ENCODE results near the gene SYCE3. TPM values are rescaled to one million over a fixed set of nuclear protein-coding genes. Genes with fewer than 3 reads are reported as not detected.
A peak's percentile ranks its signal among the peaks of the same experiment; 100 is the strongest.

Gene SYCE3
- total RNA-seq, 1 donor: not detected

- TF ChIP-seq, protein P1, sequence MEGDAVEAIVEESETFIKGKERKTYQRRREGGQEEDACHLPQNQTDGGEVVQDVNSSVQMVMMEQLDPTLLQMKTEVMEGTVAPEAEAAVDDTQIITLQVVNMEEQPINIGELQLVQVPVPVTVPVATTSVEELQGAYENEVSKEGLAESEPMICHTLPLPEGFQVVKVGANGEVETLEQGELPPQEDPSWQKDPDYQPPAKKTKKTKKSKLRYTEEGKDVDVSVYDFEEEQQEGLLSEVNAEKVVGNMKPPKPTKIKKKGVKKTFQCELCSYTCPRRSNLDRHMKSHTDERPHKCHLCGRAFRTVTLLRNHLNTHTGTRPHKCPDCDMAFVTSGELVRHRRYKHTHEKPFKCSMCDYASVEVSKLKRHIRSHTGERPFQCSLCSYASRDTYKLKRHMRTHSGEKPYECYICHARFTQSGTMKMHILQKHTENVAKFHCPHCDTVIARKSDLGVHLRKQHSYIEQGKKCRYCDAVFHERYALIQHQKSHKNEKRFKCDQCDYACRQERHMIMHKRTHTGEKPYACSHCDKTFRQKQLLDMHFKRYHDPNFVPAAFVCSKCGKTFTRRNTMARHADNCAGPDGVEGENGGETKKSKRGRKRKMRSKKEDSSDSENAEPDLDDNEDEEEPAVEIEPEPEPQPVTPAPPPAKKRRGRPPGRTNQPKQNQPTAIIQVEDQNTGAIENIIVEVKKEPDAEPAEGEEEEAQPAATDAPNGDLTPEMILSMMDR (IDR thresholded peaks at IDR 0.05; ENCODE audit: extremely low read depth, low read depth, low read length): no peak
- Histone ChIP-seq H3K27ac (ENCODE audit: low read depth, low read length) (no peak overlapping the region), H3K9me3 (ENCODE audit: low read depth, low read length) (no peaks in the 10 kb centered on the region), H3K79me2 (ENCODE audit: insufficient read depth, low read length) (peaks cover 24% of the 10 kb centered on the region), H3K4me1 (ENCODE audit: insufficient read depth, low read length) (peaks cover 4% of the 10 kb centered on the region), H3K36me3 (ENCODE audit: insufficient read depth, low read length) (peaks cover 17% of the 10 kb centered on the region), H2AFZ (ENCODE audit: low read length) (no peak overlapping the region), H3K4me3 (ENCODE audit: insufficient read depth, low read length) (no peak overlapping the region), H3K27me3 (ENCODE audit: insufficient read depth, low read length) (no peaks in the 10 kb centered on the region), H3K4me2 (ENCODE audit: insufficient read depth, low read length) (no peak overlapping the region), H4K20me1 (ENCODE audit: insufficient read depth, low read length) (peaks cover 14% of the 10 kb centered on the region)
- DNase-seq (ENCODE audit: insufficient read length, low spot score, missing footprints): peak; percentile 52
Measured at GRCh38 chr22:50502096-50502495, 60.6 kb downstream of the SYCE3 start.

Other genes starting within 250 kb of the SYCE3 start
- 5.9 and 6.5 TPM in 2 replicates for gene DENND6B, start 235.9 kb downstream of the SYCE3 start, total RNA-seq
- 51.0 and 61.2 TPM in 2 replicates for gene PPP6R2, start 219.6 kb downstream of the SYCE3 start, total RNA-seq
- gene SBF1, start 87.9 kb downstream of the SYCE3 start, total RNA-seq: 74.3 and 93.0 TPM in 2 replicates
- 9.1 and 9.4 TPM in 2 replicates for gene ADM2, start 81.4 kb downstream of the SYCE3 start, total RNA-seq
- gene MIOX, start 76.1 kb downstream of the SYCE3 start, total RNA-seq: under 0.01 TPM in 1 of 2 replicates, not detected in the other
- gene LMF2, start 55.2 kb downstream of the SYCE3 start, total RNA-seq: 56.8 and 60.7 TPM in 2 replicates
- 24.2 and 27.5 TPM in 2 replicates for gene NCAPH2, start 54.7 kb downstream of the SYCE3 start, total RNA-seq
- 5.1 and 5.6 TPM in 2 replicates for gene SCO2, start 37.3 kb downstream of the SYCE3 start, total RNA-seq
- gene TYMP, start 32.9 kb downstream of the SYCE3 start, total RNA-seq: 14.4 and 30.0 TPM in 2 replicates
- 0.29 and 0.72 TPM in 2 replicates for gene KLHDC7B, start 17.0 kb downstream of the SYCE3 start, total RNA-seq
- 1.8 and 2.1 TPM in 2 replicates for gene CPT1B, start 15.5 kb upstream of the SYCE3 start, total RNA-seq
- 27.4 and 28.6 TPM in 2 replicates for gene CHKB, start 19.9 kb upstream of the SYCE3 start, total RNA-seq
- 0.29 and 0.36 TPM in 2 replicates for gene MAPK8IP2, start 37.9 kb upstream of the SYCE3 start, total RNA-seq
- 35.1 and 38.4 TPM in 2 replicates for gene ARSA, start 65.2 kb upstream of the SYCE3 start, total RNA-seq
- 0.36 and 0.59 TPM in 2 replicates for gene SHANK3, start 109.9 kb upstream of the SYCE3 start, total RNA-seq
- gene ACR, start 175.3 kb upstream of the SYCE3 start, total RNA-seq: 1.4 TPM in 1 of 2 replicates, not detected in the other
- 17.7 and 20.3 TPM in 2 replicates for gene RABL2B, start 220.7 kb upstream of the SYCE3 start, total RNA-seq